HL-60 (cell line): Measurements from ENCODE around the gene VIPR2.

Experiments used
- DNase-seq, 2 experiments: peaks; one replicate each; pipeline ENCODE4 v3.0.0-alpha.2; 2010 to 2020; ENCODE audit warnings: low read depth in 1 of 2, low spot score in 1 of 2
- H3K27ac ChIP-seq: fragments of 250-450 bp; sonication (Bioruptor Pico); replicated peaks from 2 replicates; pipeline ENCODE4 v1.5.1; 2020; ENCODE audit warnings: mild to moderate bottlenecking, moderate library complexity
- H3K27me3 ChIP-seq: fragments of 250-450 bp; sonication (Bioruptor Pico); 2 replicates; pipeline ENCODE4 v1.5.1; 2021; ENCODE audit warnings: mild to moderate bottlenecking, moderate library complexity; ENCODE audit not compliant: insufficient read depth, poor library complexity, severe bottlenecking
- H3K4me3 ChIP-seq: replicated peaks from 2 replicates; pipeline ENCODE4 v1.5.1; 2011; ENCODE audit warnings: mild to moderate bottlenecking, control low read depth, low read length; ENCODE audit not compliant: insufficient read depth
- GABPA ChIP-seq: IDR thresholded peaks from 2 replicates; pipeline ENCODE4 v1.6.1; 2012; ENCODE audit warnings: low read depth
- POLR2AphosphoS5 ChIP-seq: IDR thresholded peaks from 2 replicates; pipeline ENCODE4 v1.6.1; 2012; ENCODE audit warnings: low read depth
- REST ChIP-seq: IDR thresholded peaks from 2 replicates; pipeline ENCODE4 v1.6.1; 2012; ENCODE audit warnings: low read depth; ENCODE audit not compliant: insufficient replicate concordance
- SPI1 ChIP-seq: IDR thresholded peaks from 2 replicates; pipeline ENCODE4 v1.6.1; 2012; ENCODE audit warnings: low read depth, mild to moderate bottlenecking, borderline replicate concordance
- TF ChIP-seq, protein P1 (sequence below): IDR thresholded peaks from one replicate; pipeline ENCODE4 v1.5.1; 2011; ENCODE audit warnings: low read length, control low read depth, inconsistent platforms; ENCODE audit not compliant: insufficient read depth

The VIPR2 gene

DNA sequence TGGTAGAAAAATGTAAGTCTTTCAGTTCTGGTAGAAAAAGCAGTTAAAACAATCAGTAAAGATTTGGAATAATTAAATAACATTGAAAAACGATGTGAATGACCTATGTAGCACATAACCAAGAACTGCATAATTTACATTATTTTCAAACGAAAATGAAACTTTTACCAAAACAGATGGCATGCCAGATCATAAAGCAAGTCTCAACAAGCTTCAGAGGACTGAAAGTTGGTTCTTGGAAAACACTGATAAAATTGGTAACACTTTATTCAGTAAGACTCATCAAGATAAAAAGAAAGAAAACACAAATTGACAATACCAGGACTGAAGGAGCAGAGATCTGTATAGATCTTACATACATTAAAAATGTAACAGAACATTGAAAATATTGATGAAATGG is 92.8 kb downstream of the VIPR2 start:
- DNase-seq: no peak
- Histone ChIP-seq H3K4me3 (no peak overlapping the region), H3K27me3 (no peaks in the 10 kb centered on the region), H3K27ac (no peak overlapping the region)
- TF ChIP-seq POLR2AphosphoS5 (no peak), REST (no peak), GABPA (no peak), SPI1 (no peak)
- TF ChIP-seq, protein P1, sequence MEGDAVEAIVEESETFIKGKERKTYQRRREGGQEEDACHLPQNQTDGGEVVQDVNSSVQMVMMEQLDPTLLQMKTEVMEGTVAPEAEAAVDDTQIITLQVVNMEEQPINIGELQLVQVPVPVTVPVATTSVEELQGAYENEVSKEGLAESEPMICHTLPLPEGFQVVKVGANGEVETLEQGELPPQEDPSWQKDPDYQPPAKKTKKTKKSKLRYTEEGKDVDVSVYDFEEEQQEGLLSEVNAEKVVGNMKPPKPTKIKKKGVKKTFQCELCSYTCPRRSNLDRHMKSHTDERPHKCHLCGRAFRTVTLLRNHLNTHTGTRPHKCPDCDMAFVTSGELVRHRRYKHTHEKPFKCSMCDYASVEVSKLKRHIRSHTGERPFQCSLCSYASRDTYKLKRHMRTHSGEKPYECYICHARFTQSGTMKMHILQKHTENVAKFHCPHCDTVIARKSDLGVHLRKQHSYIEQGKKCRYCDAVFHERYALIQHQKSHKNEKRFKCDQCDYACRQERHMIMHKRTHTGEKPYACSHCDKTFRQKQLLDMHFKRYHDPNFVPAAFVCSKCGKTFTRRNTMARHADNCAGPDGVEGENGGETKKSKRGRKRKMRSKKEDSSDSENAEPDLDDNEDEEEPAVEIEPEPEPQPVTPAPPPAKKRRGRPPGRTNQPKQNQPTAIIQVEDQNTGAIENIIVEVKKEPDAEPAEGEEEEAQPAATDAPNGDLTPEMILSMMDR: no peak

DNA sequence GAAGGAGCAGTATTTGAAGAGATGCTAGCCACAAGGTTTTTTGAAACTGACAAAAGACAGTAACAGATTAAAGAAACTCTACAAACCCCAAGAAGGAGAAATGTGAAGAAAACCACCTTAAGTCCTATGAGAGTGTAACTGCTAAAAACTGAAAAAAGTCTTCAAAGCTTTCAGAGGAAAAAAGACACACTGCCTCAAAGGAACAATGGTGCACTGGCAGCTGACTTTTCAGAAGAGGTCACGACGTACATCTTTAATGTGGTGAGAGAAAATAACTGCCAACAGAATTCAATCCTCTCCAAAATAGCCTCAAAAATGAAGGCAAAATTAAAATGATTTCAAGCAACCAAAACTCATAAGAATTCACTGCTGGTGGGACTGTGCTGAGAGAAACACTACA is 94.0 kb downstream of the VIPR2 start:
- Histone ChIP-seq H3K4me3 (no peak overlapping the region), H3K27me3 (no peaks in the 10 kb centered on the region), H3K27ac (no peak overlapping the region)
- no peak for DNase-seq
- TF ChIP-seq GABPA (no peak), SPI1 (no peak), REST (no peak), POLR2AphosphoS5 (no peak)
- TF ChIP-seq, protein P1: no peak

DNA sequence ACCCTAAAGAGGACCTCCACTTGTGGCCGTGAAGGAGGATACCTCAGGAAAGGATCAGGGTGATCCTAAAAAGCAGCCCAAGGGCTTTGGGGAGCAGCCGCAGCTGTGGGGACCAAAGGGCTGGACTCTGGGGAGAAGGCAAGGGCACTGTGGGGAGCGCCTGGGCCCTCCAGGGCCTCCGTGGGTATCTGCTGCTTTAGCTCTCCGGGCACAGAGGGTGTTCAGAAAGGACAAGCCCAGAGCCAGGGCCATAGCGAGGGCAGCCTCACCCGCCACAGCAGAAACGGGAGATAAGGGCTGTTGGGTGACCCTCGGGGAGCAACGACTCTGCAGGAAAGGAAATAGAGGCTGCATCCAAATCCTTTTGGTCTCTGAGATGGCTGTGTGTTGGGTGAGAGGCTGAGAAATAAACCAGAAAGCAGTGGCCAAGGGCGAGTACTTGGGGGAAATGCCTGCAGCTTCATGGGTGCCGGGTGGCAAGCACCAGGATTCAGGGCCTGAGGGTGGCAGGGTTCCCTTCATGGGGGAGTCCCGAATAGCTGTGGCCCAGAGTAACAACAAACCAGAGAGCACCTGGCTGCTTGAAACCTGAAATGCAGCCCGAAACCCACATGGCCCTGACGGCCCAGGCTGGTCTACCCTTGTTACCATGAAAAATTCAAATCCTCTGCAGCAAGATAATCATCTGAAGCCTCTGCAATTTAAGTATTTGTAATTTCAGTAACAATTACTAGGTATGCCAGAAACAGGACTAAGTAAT is 95.2 kb downstream of the VIPR2 start:
- TF ChIP-seq GABPA: no peak
- TF ChIP-seq, protein P1: no peak
- TF ChIP-seq REST: no peak
- no peak for TF ChIP-seq POLR2AphosphoS5
- no peak for TF ChIP-seq SPI1

More for the DNA sequence above, 95.2 kb downstream of the VIPR2 start:
- DNase-seq: no peak
- H3K4me3 ChIP-seq: no peak overlapping the region
- no peaks in the 10 kb centered on the region for H3K27me3 ChIP-seq
- no peak overlapping the region for H3K27ac ChIP-seq
